ENCODE data around the gene RABGAP1L. TPM values are rescaled to one million over a fixed set of nuclear protein-coding genes. Genes with fewer than 3 reads are reported as not detected.
A peak's percentile ranks its signal among the peaks of the same experiment; 100 is the strongest.
"Not testable (repeated sequence)": the region's sequence is repeated elsewhere in the genome, so short reads cannot be mapped to it uniquely, and the experiment has no call there.

RABGAP1L gene
- total RNA-seq, 1 donor from 2014 or later = 17.0 TPM

GRCh38 chr1:174696026-174696821 lies 536.9 kb downstream of the RABGAP1L start:
- ATAC-seq (peak; percentile 17), DNase-seq (ENCODE audit: low spot score) (no peak)

- no peak for DNase-seq (ENCODE audit: low spot score)
- no peak for ATAC-seq
These were observed 541.0 kb downstream of the RABGAP1L start for GRCh38 chr1:174700314-174700713.

- ATAC-seq = no peak
- DNase-seq (ENCODE audit: low spot score) = no peak
These were observed 541.5 kb downstream of the RABGAP1L start for GRCh38 chr1:174700775-174701174.

GRCh38 chr1:174701565-174701964 lies 542.2 kb downstream of the RABGAP1L start:
- DNase-seq (ENCODE audit: low spot score) = no peak
- ATAC-seq = no peak

GRCh38 chr1:174702011-174702410 lies 542.7 kb downstream of the RABGAP1L start:
- ATAC-seq (no peak), DNase-seq (ENCODE audit: low spot score) (no peak)

GRCh38 chr1:174703309-174703708 lies 544.0 kb downstream of the RABGAP1L start:
- ATAC-seq (no peak), DNase-seq (ENCODE audit: low spot score) (no peak)

GRCh38 chr1:174704300-174704699 lies 545.0 kb downstream of the RABGAP1L start:
- DNase-seq (ENCODE audit: low spot score) = no peak
- ATAC-seq = peak; percentile 92

GRCh38 chr1:174710868-174711845 lies 551.8 kb downstream of the RABGAP1L start:
- no peak for DNase-seq (ENCODE audit: low spot score)
- no peak for ATAC-seq

- DNase-seq (ENCODE audit: low spot score); ATAC-seq: not testable (repeated sequence)
These were observed 552.5 kb downstream of the RABGAP1L start for GRCh38 chr1:174711848-174712247.

GRCh38 chr1:174712541-174712940 lies 553.2 kb downstream of the RABGAP1L start:
- DNase-seq (ENCODE audit: low spot score) = no peak
- ATAC-seq = no peak

- no peak for DNase-seq (ENCODE audit: low spot score)
- ATAC-seq = no peak
These were observed 554.5 kb downstream of the RABGAP1L start for GRCh38 chr1:174713796-174714195.

- ATAC-seq (peak; percentile 75), DNase-seq (ENCODE audit: low spot score) (no peak)
These were observed 559.9 kb downstream of the RABGAP1L start for GRCh38 chr1:174719194-174719593.

GRCh38 chr1:174720618-174721017 lies 561.3 kb downstream of the RABGAP1L start:
- ATAC-seq = no peak

GRCh38 chr1:174721246-174721645 lies 561.9 kb downstream of the RABGAP1L start:
- no peak for ATAC-seq

More at GRCh38 chr1:174720618-174721017, 561.3 kb downstream of the RABGAP1L start:
- no peak for DNase-seq (ENCODE audit: low spot score)

GRCh38 chr1:174723816-174724215 lies 564.5 kb downstream of the RABGAP1L start:
- DNase-seq (ENCODE audit: low spot score) (no peak), ATAC-seq (no peak)

More at GRCh38 chr1:174721246-174721645, 561.9 kb downstream of the RABGAP1L start:
- no peak for DNase-seq (ENCODE audit: low spot score)

GRCh38 chr1:174724219-174724618 lies 564.9 kb downstream of the RABGAP1L start:
- DNase-seq (ENCODE audit: low spot score) (no peak), ATAC-seq (no peak)

- peak; percentile 88 for ATAC-seq
- DNase-seq (ENCODE audit: low spot score) = no peak
These were observed 567.0 kb downstream of the RABGAP1L start for GRCh38 chr1:174726167-174726879.

GRCh38 chr1:174726880-174727585 lies 567.7 kb downstream of the RABGAP1L start:
- DNase-seq (ENCODE audit: low spot score) (no peak), ATAC-seq (no peak)

GRCh38 chr1:174734270-174734669 lies 575.0 kb downstream of the RABGAP1L start:
- no peak for ATAC-seq
- DNase-seq (ENCODE audit: low spot score) = no peak

GRCh38 chr1:174736831-174737230 lies 577.5 kb downstream of the RABGAP1L start:
- ATAC-seq = no peak
- no peak for DNase-seq (ENCODE audit: low spot score)
